Effector memory CD4-positive, alpha-beta T cell (primary cell): ENCODE data around the gene GRK2.

Experiments
- DNase-seq, 3 donors: peaks; one replicate each; pipeline ENCODE4 v3.0.0-alpha.2; 2020
- H3K27ac ChIP-seq: 2 replicates; pipeline ENCODE4 v1.7.0; 2013; ENCODE audit warnings: mild to moderate bottlenecking, low read length, moderate library complexity; ENCODE audit not compliant: insufficient read depth, poor library complexity, severe bottlenecking
- H3K27me3 ChIP-seq: replicated peaks from 2 replicates; pipeline ENCODE4 v1.7.0; 2013; ENCODE audit warnings: mild to moderate bottlenecking, low read length; ENCODE audit not compliant: insufficient read depth, control insufficient read depth, poor library complexity, severe bottlenecking
- H3K36me3 ChIP-seq: 2 replicates; pipeline ENCODE4 v1.7.0; 2013; ENCODE audit warnings: mild to moderate bottlenecking, low read length, moderate library complexity; ENCODE audit not compliant: control insufficient read depth, insufficient read depth
- H3K4me1 ChIP-seq: 2 replicates; pipeline ENCODE4 v1.7.0; 2013; ENCODE audit warnings: low read length, mild to moderate bottlenecking; ENCODE audit not compliant: control insufficient read depth, insufficient read depth, poor library complexity, severe bottlenecking
- H3K4me3 ChIP-seq: 2 replicates; pipeline ENCODE4 v1.7.0; 2013; ENCODE audit warnings: low read length, low read depth, mild to moderate bottlenecking; ENCODE audit not compliant: insufficient read depth, poor library complexity, severe bottlenecking
- H3K9me3 ChIP-seq: 2 replicates; pipeline ENCODE4 v1.7.0; 2013; ENCODE audit warnings: mild to moderate bottlenecking, low read length, moderate library complexity; ENCODE audit not compliant: control insufficient read depth

The GRK2 gene

GRCh38 chr11:67307545-67308001 lies 41.3 kb downstream of the GRK2 start:
- no peak for DNase-seq
- no peak overlapping the region for H3K27ac ChIP-seq
- H3K4me3 ChIP-seq, result no peak overlapping the region
- H3K9me3 ChIP-seq, result no peaks in the 10 kb centered on the region
- peaks cover 37% of the 10 kb centered on the region for H3K4me1 ChIP-seq
- no peaks in the 10 kb centered on the region for H3K27me3 ChIP-seq
- peaks cover 7% of the 10 kb centered on the region for H3K36me3 ChIP-seq

- Histone ChIP-seq H3K36me3 (peaks cover 6% of the 10 kb centered on the region), H3K27me3 (no peaks in the 10 kb centered on the region), H3K4me1 (peaks cover 40% of the 10 kb centered on the region), H3K9me3 (no peaks in the 10 kb centered on the region), H3K4me3 (no peak overlapping the region), H3K27ac (no peak overlapping the region)
- DNase-seq, result no peak
Observed at GRCh38 chr11:67308031-67308866, 42.0 kb downstream of the GRK2 start.

GRCh38 chr11:67309166-67309565 lies 42.9 kb downstream of the GRK2 start:
- no peak for DNase-seq
- Histone ChIP-seq H3K27me3 (no peaks in the 10 kb centered on the region), H3K27ac (no peak overlapping the region), H3K4me1 (peaks cover 41% of the 10 kb centered on the region), H3K9me3 (no peaks in the 10 kb centered on the region), H3K36me3 (peaks cover 6% of the 10 kb centered on the region), H3K4me3 (no peak overlapping the region)

- Histone ChIP-seq H3K36me3 (peaks cover 6% of the 10 kb centered on the region), H3K4me1 (peaks cover 36% of the 10 kb centered on the region), H3K27me3 (no peaks in the 10 kb centered on the region), H3K27ac (no peak overlapping the region), H3K4me3 (no peak overlapping the region), H3K9me3 (no peaks in the 10 kb centered on the region)
- no peak for DNase-seq
Observed at GRCh38 chr11:67309661-67310061, 43.4 kb downstream of the GRK2 start.

- no peaks in the 10 kb centered on the region for H3K27me3 ChIP-seq
- no peaks in the 10 kb centered on the region for H3K9me3 ChIP-seq
- peaks cover 34% of the 10 kb centered on the region for H3K4me1 ChIP-seq
- peaks cover 6% of the 10 kb centered on the region for H3K36me3 ChIP-seq
- H3K27ac ChIP-seq, result no peak overlapping the region
- no peak overlapping the region for H3K4me3 ChIP-seq
- DNase-seq, result no peak
Observed at GRCh38 chr11:67310246-67311050, 44.2 kb downstream of the GRK2 start.

GRCh38 chr11:67311051-67311555 lies 44.8 kb downstream of the GRK2 start:
- H3K4me1 ChIP-seq, result peaks cover 34% of the 10 kb centered on the region
- DNase-seq, result no peak
- peak overlapping the region; percentile 62 for H3K27ac ChIP-seq
- H3K36me3 ChIP-seq, result peaks cover 6% of the 10 kb centered on the region
- H3K27me3 ChIP-seq, result no peaks in the 10 kb centered on the region
- no peak overlapping the region for H3K4me3 ChIP-seq
- H3K9me3 ChIP-seq, result no peaks in the 10 kb centered on the region

GRCh38 chr11:67311556-67312082 lies 45.3 kb downstream of the GRK2 start:
- peaks cover 34% of the 10 kb centered on the region for H3K4me1 ChIP-seq
- no peaks in the 10 kb centered on the region for H3K9me3 ChIP-seq
- no peak overlapping the region for H3K4me3 ChIP-seq
- DNase-seq, result no peak
- no peaks in the 10 kb centered on the region for H3K27me3 ChIP-seq
- peak overlapping the region; percentile 62 for H3K27ac ChIP-seq
- H3K36me3 ChIP-seq, result peaks cover 6% of the 10 kb centered on the region

GRCh38 chr11:67312187-67313021 lies 46.1 kb downstream of the GRK2 start:
- no peaks in the 10 kb centered on the region for H3K9me3 ChIP-seq
- H3K4me1 ChIP-seq, result peaks cover 39% of the 10 kb centered on the region
- DNase-seq, result peak; percentile 36 to 49 (median 43)
- H3K27ac ChIP-seq, result peak overlapping the region; percentile 62
- peak overlapping the region; percentile 7 for H3K4me3 ChIP-seq
- H3K36me3 ChIP-seq, result peaks cover 6% of the 10 kb centered on the region
- no peaks in the 10 kb centered on the region for H3K27me3 ChIP-seq

- Histone ChIP-seq H3K36me3 (peaks cover 6% of the 10 kb centered on the region), H3K9me3 (no peaks in the 10 kb centered on the region), H3K27me3 (no peaks in the 10 kb centered on the region), H3K4me1 (peaks cover 39% of the 10 kb centered on the region), H3K27ac (peak overlapping the region; percentile 62), H3K4me3 (peak overlapping the region; percentile 7)
- DNase-seq, result no peak
Observed at GRCh38 chr11:67313125-67313890, 47.0 kb downstream of the GRK2 start.
